Peyer's patch (tissue), 4 donors: Measurements from ENCODE around the gene TNNI3K.

Experiments used
- POLR2A ChIP-seq, 2 donors: fragments of 450-650 bp; IDR thresholded peaks; one replicate each; pipeline ENCODE4 v1.5.1; 2017; ENCODE audit warnings: antibody characterized with exemption in 2 of 2, mild to moderate bottlenecking in 2 of 2, moderate library complexity in 2 of 2
- TF ChIP-seq, protein P1 (sequence below), 6 experiments: fragments of 450-650 bp in 4 of 6; fragments of 200-600 bp in 2 of 6; sonication (generic) in 1 of 6; IDR thresholded peaks; one replicate each; pipeline ENCODE4 v1.5.1; 2017 to 2019; ENCODE audit warnings: antibody characterized with exemption in 6 of 6, mild to moderate bottlenecking in 3 of 6, moderate library complexity in 1 of 6

DNA sequence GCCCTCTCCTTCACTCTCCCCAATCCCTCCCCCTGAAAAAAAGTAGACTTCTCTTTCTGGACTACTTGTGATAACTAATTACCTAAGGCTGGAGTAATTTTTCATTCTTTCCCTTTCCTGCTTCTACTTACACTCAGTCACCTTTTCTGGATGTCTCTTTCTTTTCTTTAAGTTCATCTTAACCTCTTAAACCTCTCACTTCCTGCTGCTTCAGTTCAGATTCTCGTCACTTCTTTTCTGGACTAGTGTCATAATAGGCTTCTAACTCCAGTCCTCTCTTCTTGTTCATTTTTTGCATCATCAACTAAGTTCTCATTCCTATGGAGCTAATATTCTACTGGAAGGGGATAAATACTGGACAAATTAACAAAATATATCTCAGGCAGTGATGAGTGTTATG lies 201.8 kb downstream of the TNNI3K start:
- TF ChIP-seq, protein P1, sequence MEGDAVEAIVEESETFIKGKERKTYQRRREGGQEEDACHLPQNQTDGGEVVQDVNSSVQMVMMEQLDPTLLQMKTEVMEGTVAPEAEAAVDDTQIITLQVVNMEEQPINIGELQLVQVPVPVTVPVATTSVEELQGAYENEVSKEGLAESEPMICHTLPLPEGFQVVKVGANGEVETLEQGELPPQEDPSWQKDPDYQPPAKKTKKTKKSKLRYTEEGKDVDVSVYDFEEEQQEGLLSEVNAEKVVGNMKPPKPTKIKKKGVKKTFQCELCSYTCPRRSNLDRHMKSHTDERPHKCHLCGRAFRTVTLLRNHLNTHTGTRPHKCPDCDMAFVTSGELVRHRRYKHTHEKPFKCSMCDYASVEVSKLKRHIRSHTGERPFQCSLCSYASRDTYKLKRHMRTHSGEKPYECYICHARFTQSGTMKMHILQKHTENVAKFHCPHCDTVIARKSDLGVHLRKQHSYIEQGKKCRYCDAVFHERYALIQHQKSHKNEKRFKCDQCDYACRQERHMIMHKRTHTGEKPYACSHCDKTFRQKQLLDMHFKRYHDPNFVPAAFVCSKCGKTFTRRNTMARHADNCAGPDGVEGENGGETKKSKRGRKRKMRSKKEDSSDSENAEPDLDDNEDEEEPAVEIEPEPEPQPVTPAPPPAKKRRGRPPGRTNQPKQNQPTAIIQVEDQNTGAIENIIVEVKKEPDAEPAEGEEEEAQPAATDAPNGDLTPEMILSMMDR (IDR thresholded peaks at IDR 0.05) = no peak
- TF ChIP-seq POLR2A (IDR thresholded peaks at IDR 0.05) = no peak
